Glutamatergic neuron (in vitro differentiated cells): Measurements from ENCODE around the gene CRYBB1. TPM values are rescaled to one million over a fixed set of nuclear protein-coding genes. Genes with fewer than 3 reads are reported as not detected.

Source experiments
- DNase-seq: peaks from one replicate; pipeline ENCODE4 v3.0.0; 2022
- H3K27ac Mint-ChIP-seq: one replicate; pipeline ENCODE4 v1.8.0; 2020; ENCODE audit warnings: mild to moderate bottlenecking, mixed read lengths, inconsistent platforms; ENCODE audit not compliant: unreplicated experiment
- H3K27me3 Mint-ChIP-seq: one replicate; pipeline ENCODE4 v1.8.0; 2020; ENCODE audit warnings: mild to moderate bottlenecking, moderate library complexity, mixed read lengths, inconsistent platforms; ENCODE audit not compliant: unreplicated experiment
- H3K36me3 Mint-ChIP-seq: one replicate; pipeline ENCODE4 v1.8.0; 2020; ENCODE audit warnings: mild to moderate bottlenecking, mixed read lengths, inconsistent platforms; ENCODE audit not compliant: unreplicated experiment
- H3K4me1 Mint-ChIP-seq: one replicate; pipeline ENCODE4 v1.8.0; 2020; ENCODE audit warnings: mild to moderate bottlenecking, low read depth, mixed read lengths, inconsistent platforms; ENCODE audit not compliant: unreplicated experiment
- H3K4me3 Mint-ChIP-seq: one replicate; pipeline ENCODE4 v1.8.0; 2020; ENCODE audit warnings: mild to moderate bottlenecking, mixed read lengths, inconsistent platforms; ENCODE audit not compliant: unreplicated experiment
- H3K9me3 Mint-ChIP-seq: one replicate; pipeline ENCODE4 v1.8.0; 2020; ENCODE audit warnings: mild to moderate bottlenecking, moderate library complexity, mixed read lengths, inconsistent platforms; ENCODE audit not compliant: unreplicated experiment
- total RNA-seq: library from RNA; stranded (reverse); fragmentation: NEBNext Ultra II Directional; extraction: Animal tissue kit (Norgen Biotek cat#: 25700); gene quantifications from one replicate; pipeline ENCODE4 v1.2.1, GENCODE V29; 2021; ENCODE audit not compliant: unreplicated experiment
- TF ChIP-seq, protein P1 (sequence below): fragments of 200-600 bp; sonication (generic); IDR thresholded peaks from one replicate; pipeline ENCODE4 v1.5.0; 2021; ENCODE audit not compliant: partially characterized antibody, unreplicated experiment

The CRYBB1 gene
- total RNA-seq, 1 donor from 2014 or later, result not detected

DNA sequence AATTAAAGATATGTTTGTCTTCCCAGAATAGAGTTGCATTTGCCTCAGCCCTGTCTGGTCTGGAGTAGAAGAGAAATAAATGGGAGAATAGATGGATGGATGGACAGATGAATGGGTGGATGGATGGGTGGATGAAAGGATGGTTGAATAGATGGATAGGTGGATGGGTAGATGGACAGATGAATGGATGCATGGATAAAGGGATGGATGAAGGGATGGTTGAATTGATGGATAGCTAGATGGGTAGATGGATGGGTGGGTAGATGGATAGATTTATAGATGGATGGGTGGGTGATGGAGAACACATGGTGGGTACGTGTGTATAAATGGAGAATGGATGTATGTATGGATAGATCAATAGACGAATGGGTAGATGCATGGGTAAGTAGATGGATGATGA, 8.5 kb downstream of the CRYBB1 start:
- H3K27ac Mint-ChIP-seq, result no peak overlapping the region
- H3K36me3 Mint-ChIP-seq, result no peaks in the 10 kb centered on the region
- H3K9me3 Mint-ChIP-seq, result no peaks in the 10 kb centered on the region
- H3K27me3 Mint-ChIP-seq, result peaks cover 3% of the 10 kb centered on the region
- TF ChIP-seq, protein P1, sequence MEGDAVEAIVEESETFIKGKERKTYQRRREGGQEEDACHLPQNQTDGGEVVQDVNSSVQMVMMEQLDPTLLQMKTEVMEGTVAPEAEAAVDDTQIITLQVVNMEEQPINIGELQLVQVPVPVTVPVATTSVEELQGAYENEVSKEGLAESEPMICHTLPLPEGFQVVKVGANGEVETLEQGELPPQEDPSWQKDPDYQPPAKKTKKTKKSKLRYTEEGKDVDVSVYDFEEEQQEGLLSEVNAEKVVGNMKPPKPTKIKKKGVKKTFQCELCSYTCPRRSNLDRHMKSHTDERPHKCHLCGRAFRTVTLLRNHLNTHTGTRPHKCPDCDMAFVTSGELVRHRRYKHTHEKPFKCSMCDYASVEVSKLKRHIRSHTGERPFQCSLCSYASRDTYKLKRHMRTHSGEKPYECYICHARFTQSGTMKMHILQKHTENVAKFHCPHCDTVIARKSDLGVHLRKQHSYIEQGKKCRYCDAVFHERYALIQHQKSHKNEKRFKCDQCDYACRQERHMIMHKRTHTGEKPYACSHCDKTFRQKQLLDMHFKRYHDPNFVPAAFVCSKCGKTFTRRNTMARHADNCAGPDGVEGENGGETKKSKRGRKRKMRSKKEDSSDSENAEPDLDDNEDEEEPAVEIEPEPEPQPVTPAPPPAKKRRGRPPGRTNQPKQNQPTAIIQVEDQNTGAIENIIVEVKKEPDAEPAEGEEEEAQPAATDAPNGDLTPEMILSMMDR, result no peak
- no peak overlapping the region for H3K4me3 Mint-ChIP-seq
- DNase-seq, result no peak
- peaks cover 6% of the 10 kb centered on the region for H3K4me1 Mint-ChIP-seq

GRCh38 chr22:26608129-26608528, 9.7 kb downstream of the CRYBB1 start:
- no peaks in the 10 kb centered on the region for H3K36me3 Mint-ChIP-seq
- TF ChIP-seq, protein P1, result no peak
- H3K9me3 Mint-ChIP-seq, result no peaks in the 10 kb centered on the region
- H3K27ac Mint-ChIP-seq, result no peak overlapping the region
- no peak overlapping the region for H3K4me3 Mint-ChIP-seq
- H3K27me3 Mint-ChIP-seq, result no peaks in the 10 kb centered on the region
- H3K4me1 Mint-ChIP-seq, result no peaks in the 10 kb centered on the region
- DNase-seq, result no peak

GRCh38 chr22:26606611-26607010, 11.2 kb downstream of the CRYBB1 start:
- DNase-seq, result no peak
- Mint-ChIP-seq H3K27ac (no peak overlapping the region), H3K4me3 (no peak overlapping the region), H3K27me3 (no peaks in the 10 kb centered on the region), H3K4me1 (no peaks in the 10 kb centered on the region), H3K36me3 (no peaks in the 10 kb centered on the region), H3K9me3 (no peaks in the 10 kb centered on the region)
- TF ChIP-seq, protein P1, result no peak

- H3K27ac Mint-ChIP-seq, result no peak overlapping the region
- no peaks in the 10 kb centered on the region for H3K27me3 Mint-ChIP-seq
- no peaks in the 10 kb centered on the region for H3K9me3 Mint-ChIP-seq
- no peaks in the 10 kb centered on the region for H3K36me3 Mint-ChIP-seq
- no peaks in the 10 kb centered on the region for H3K4me1 Mint-ChIP-seq
- TF ChIP-seq, protein P1, result no peak
- no peak for DNase-seq
- no peak overlapping the region for H3K4me3 Mint-ChIP-seq
These were observed 13.5 kb downstream of the CRYBB1 start for GRCh38 chr22:26604368-26604767.

DNA sequence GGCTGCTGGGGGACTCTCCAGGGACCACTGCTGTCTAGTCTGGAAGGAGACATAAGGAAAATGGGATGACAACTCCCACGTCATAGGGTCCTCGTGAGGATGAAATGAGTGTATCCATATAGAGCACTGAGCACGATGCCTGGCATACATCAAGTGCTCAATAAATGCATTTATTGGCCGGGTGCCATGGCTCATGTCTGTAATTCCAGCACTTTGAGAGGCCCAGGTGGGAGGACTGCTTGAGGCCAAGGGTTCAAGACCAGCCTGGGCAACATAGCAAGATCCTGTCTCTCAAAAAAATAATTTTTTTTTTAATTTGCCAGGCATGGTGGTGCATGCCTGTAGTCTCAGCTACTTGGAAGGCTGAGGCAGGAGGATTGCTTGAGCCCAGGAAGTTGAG, 15.7 kb downstream of the CRYBB1 start:
- no peaks in the 10 kb centered on the region for H3K36me3 Mint-ChIP-seq
- H3K9me3 Mint-ChIP-seq, result no peaks in the 10 kb centered on the region
- TF ChIP-seq, protein P1, result no peak
- DNase-seq, result no peak
- no peak overlapping the region for H3K27ac Mint-ChIP-seq
- no peaks in the 10 kb centered on the region for H3K27me3 Mint-ChIP-seq
- H3K4me3 Mint-ChIP-seq, result no peak overlapping the region
- H3K4me1 Mint-ChIP-seq, result no peaks in the 10 kb centered on the region
